ENCODE results near the gene PALLD.

GRCh38 chr4:168551945-168552695 lies 55.3 kb downstream of the PALLD start:
- no peak for TF ChIP-seq EZH2phosphoT487 (IDR thresholded peaks at IDR 0.05; ENCODE audit: insufficient read depth, low read depth)
- no peak for TF ChIP-seq EZH2 (IDR thresholded peaks at IDR 0.05; ENCODE audit: insufficient read depth, poor library complexity, severe bottlenecking)

All from GM23248 (cell line).